ENCODE measurements around the gene ZNF385B.

ZNF385B gene

DNA sequence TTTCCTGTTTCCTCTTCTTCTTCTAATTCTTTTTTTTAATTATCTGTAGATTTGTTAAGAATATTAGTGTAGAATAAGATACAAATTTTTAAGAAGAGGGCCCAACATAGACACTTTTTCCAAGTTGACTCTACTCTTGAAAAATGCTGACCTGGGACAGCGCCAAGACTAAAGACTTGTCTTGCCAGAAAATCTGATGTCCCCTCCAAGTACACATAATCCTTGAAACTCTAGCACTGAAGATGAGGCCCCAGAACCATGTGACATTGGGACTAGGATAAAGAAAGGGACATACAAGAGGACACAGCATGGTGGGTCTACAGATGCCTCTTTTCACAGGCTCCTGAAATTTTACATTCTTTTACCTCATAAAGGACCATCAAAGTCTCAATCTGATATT, 325.2 kb downstream of the ZNF385B start:
- Histone ChIP-seq H3K4me1 (no peaks in the 10 kb centered on the region), H3K27ac (no peak overlapping the region), H3K9ac (no peak overlapping the region), H3K79me2 (no peaks in the 10 kb centered on the region), H3K4me3 (ENCODE audit: low read depth, low read length) (no peak overlapping the region), H3K4me2 (ENCODE audit: low read length) (no peak overlapping the region), H3K27me3 (ENCODE audit: control insufficient read depth, insufficient read depth, low read length) (no peaks in the 10 kb centered on the region), H3K36me3 (ENCODE audit: control insufficient read depth, insufficient read depth, low read length) (peaks cover 3% of the 10 kb centered on the region), H3K9me3 (ENCODE audit: control insufficient read depth, low read length) (no peaks in the 10 kb centered on the region), H2AFZ (no peak overlapping the region)
- TF ChIP-seq, protein P1, sequence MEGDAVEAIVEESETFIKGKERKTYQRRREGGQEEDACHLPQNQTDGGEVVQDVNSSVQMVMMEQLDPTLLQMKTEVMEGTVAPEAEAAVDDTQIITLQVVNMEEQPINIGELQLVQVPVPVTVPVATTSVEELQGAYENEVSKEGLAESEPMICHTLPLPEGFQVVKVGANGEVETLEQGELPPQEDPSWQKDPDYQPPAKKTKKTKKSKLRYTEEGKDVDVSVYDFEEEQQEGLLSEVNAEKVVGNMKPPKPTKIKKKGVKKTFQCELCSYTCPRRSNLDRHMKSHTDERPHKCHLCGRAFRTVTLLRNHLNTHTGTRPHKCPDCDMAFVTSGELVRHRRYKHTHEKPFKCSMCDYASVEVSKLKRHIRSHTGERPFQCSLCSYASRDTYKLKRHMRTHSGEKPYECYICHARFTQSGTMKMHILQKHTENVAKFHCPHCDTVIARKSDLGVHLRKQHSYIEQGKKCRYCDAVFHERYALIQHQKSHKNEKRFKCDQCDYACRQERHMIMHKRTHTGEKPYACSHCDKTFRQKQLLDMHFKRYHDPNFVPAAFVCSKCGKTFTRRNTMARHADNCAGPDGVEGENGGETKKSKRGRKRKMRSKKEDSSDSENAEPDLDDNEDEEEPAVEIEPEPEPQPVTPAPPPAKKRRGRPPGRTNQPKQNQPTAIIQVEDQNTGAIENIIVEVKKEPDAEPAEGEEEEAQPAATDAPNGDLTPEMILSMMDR (IDR thresholded peaks at IDR 0.05) = no peak

GRCh38 chr2:179533875-179534274, 327.5 kb downstream of the ZNF385B start:
- no peak overlapping the region for H3K27ac ChIP-seq
- H3K27me3 ChIP-seq (ENCODE audit: control insufficient read depth, insufficient read depth, low read length) = no peaks in the 10 kb centered on the region
- no peak overlapping the region for H3K4me2 ChIP-seq (ENCODE audit: low read length)
- TF ChIP-seq, protein P1 (IDR thresholded peaks at IDR 0.05) = no peak
- no peaks in the 10 kb centered on the region for H3K9me3 ChIP-seq (ENCODE audit: control insufficient read depth, low read length)
- no peaks in the 10 kb centered on the region for H3K79me2 ChIP-seq
- H3K9ac ChIP-seq = no peak overlapping the region
- H3K36me3 ChIP-seq (ENCODE audit: control insufficient read depth, insufficient read depth, low read length) = peaks cover 3% of the 10 kb centered on the region
- H3K4me1 ChIP-seq = no peaks in the 10 kb centered on the region
- no peak overlapping the region for H3K4me3 ChIP-seq (ENCODE audit: low read depth, low read length)
- no peak overlapping the region for H2AFZ ChIP-seq

GRCh38 chr2:179532863-179533278, 328.5 kb downstream of the ZNF385B start:
- Histone ChIP-seq H3K27me3 (ENCODE audit: control insufficient read depth, insufficient read depth, low read length) (no peaks in the 10 kb centered on the region), H3K36me3 (ENCODE audit: control insufficient read depth, insufficient read depth, low read length) (peaks cover 3% of the 10 kb centered on the region), H2AFZ (no peak overlapping the region), H3K4me2 (ENCODE audit: low read length) (no peak overlapping the region), H3K4me3 (ENCODE audit: low read depth, low read length) (no peak overlapping the region), H3K9me3 (ENCODE audit: control insufficient read depth, low read length) (no peaks in the 10 kb centered on the region), H3K27ac (no peak overlapping the region), H3K9ac (no peak overlapping the region), H3K4me1 (no peaks in the 10 kb centered on the region), H3K79me2 (no peaks in the 10 kb centered on the region)
- TF ChIP-seq, protein P1 (IDR thresholded peaks at IDR 0.05) = no peak

- no peak overlapping the region for H3K4me2 ChIP-seq (ENCODE audit: low read length)
- H3K79me2 ChIP-seq = no peaks in the 10 kb centered on the region
- no peaks in the 10 kb centered on the region for H3K9me3 ChIP-seq (ENCODE audit: control insufficient read depth, low read length)
- H3K9ac ChIP-seq = no peak overlapping the region
- TF ChIP-seq, protein P1 (IDR thresholded peaks at IDR 0.05) = no peak
- H3K36me3 ChIP-seq (ENCODE audit: control insufficient read depth, insufficient read depth, low read length) = no peaks in the 10 kb centered on the region
- H3K4me1 ChIP-seq = no peaks in the 10 kb centered on the region
- H3K4me3 ChIP-seq (ENCODE audit: low read depth, low read length) = no peak overlapping the region
- H2AFZ ChIP-seq = no peak overlapping the region
- no peak overlapping the region for H3K27ac ChIP-seq
- no peaks in the 10 kb centered on the region for H3K27me3 ChIP-seq (ENCODE audit: control insufficient read depth, insufficient read depth, low read length)
Measured at GRCh38 chr2:179528576-179529069, 332.8 kb downstream of the ZNF385B start.

DNA sequence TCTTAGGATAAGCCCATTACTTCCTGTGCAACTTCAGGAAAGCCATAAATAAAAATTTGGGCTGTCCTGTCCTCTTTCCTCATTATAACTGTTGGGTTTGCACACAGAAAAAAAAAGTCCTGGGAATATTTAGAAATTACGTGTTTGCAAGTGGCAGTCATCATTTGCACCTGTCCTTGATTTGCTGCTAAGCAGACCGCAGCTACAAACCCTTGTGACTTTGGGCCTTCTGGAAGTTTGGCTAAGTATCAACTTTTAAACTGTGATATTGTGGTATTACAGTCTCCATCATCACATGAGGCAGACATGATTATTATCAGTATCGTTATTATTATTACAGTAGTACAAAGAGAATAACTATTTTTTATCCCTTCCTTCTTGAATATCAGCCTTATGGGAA, 336.1 kb downstream of the ZNF385B start:
- Histone ChIP-seq H3K36me3 (ENCODE audit: control insufficient read depth, insufficient read depth, low read length) (no peaks in the 10 kb centered on the region), H3K9me3 (ENCODE audit: control insufficient read depth, low read length) (no peaks in the 10 kb centered on the region), H3K4me3 (ENCODE audit: low read depth, low read length) (no peak overlapping the region), H3K27me3 (ENCODE audit: control insufficient read depth, insufficient read depth, low read length) (no peaks in the 10 kb centered on the region), H3K9ac (no peak overlapping the region), H3K79me2 (no peaks in the 10 kb centered on the region), H3K4me1 (no peaks in the 10 kb centered on the region), H3K27ac (no peak overlapping the region), H3K4me2 (ENCODE audit: low read length) (no peak overlapping the region), H2AFZ (no peak overlapping the region)
- TF ChIP-seq, protein P1 (IDR thresholded peaks at IDR 0.05) = no peak
